Measurements from ENCODE around the gene A4GALT.
"Not testable (repeated sequence)": the region's sequence is repeated elsewhere in the genome, so short reads cannot be mapped to it uniquely, and the experiment has no call there.

DNA sequence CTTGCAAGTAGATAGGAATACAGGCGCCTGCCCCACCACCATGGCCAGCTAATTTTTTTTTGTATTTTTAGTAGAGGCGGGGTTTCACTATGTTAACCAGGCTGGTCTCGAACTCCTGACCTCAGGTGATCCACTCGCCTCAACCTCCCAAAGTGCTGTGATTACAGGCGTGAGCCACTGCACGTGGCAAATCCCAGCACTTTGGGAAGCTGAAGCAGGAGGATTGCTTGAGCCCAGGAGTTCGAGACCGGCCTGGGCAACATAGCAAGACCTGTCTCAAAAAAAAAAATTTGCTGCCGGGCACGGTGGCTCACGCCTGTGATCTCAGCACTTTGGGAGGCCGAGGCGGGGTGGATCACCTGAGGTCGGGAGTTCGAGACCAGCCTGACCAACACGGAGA is 34.5 kb upstream of the A4GALT start:
- TF ChIP-seq, protein P1, sequence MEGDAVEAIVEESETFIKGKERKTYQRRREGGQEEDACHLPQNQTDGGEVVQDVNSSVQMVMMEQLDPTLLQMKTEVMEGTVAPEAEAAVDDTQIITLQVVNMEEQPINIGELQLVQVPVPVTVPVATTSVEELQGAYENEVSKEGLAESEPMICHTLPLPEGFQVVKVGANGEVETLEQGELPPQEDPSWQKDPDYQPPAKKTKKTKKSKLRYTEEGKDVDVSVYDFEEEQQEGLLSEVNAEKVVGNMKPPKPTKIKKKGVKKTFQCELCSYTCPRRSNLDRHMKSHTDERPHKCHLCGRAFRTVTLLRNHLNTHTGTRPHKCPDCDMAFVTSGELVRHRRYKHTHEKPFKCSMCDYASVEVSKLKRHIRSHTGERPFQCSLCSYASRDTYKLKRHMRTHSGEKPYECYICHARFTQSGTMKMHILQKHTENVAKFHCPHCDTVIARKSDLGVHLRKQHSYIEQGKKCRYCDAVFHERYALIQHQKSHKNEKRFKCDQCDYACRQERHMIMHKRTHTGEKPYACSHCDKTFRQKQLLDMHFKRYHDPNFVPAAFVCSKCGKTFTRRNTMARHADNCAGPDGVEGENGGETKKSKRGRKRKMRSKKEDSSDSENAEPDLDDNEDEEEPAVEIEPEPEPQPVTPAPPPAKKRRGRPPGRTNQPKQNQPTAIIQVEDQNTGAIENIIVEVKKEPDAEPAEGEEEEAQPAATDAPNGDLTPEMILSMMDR (IDR thresholded peaks at IDR 0.05 in 4 of 5, conservative IDR thresholded peaks at IDR 0.05 in 1 of 5) = not testable (repeated sequence)
- not testable (repeated sequence) for TF ChIP-seq POLR2A (IDR thresholded peaks at IDR 0.05)

Data from gastrocnemius medialis (tissue), 4 donors.